Vein endothelial cell (primary cell): ENCODE measurements around the gene CYP2C8. TPM values are rescaled to one million over a fixed set of nuclear protein-coding genes. Genes with fewer than 3 reads are reported as not detected.

Experiments used
- small RNA-seq: library from RNA; depleted of rRNA; stranded (forward); fragments of <200 nt; gene quantifications from one replicate; pipeline ENCODE3, GENCODE V24; 2012
- total RNA-seq: library from RNA; depleted of rRNA; stranded (reverse); fragments of >200 nt; gene quantifications from 2 replicates; pipeline ENCODE4 v1.2.3, GENCODE V29; 2012

Gene CYP2C8
- 0.33 TPM in 1 of 2 replicates, not detected in the other for total RNA-seq

GRCh38 chr10:95069286-95069685, at the start of gene CYP2C8:
Gene CYP2C8 (minus strand): TSS chr10:95069497. CDS start chr10:95069402, 95 bp downstream.

Small RNA genes within 50 kb of the gene (small RNA-seq; reads per million reads assigned to genes)
- gene CYP2C60P = not detected

Other genes with a start within 250 kb of the CYP2C8 start
- not detected in 2 replicates for gene CYP2C9, start 130.8 kb downstream of the CYP2C8 start, total RNA-seq
- gene ACSM6, start 124.7 kb upstream of the CYP2C8 start, total RNA-seq = not detected in 2 replicates
- gene PDLIM1, start 221.5 kb upstream of the CYP2C8 start, total RNA-seq = 63.7 and 109 TPM in 2 replicates